IPS-NIHi7 (cell line): ENCODE results near the gene CASP12.

Experiments
- DNase-seq: peaks from one replicate; pipeline ENCODE4 v3.0.0; 2012; ENCODE audit warnings: mixed read lengths; ENCODE audit errors: extremely low spot score

CASP12 gene

GRCh38 chr11:104892723-104893511 is 5.3 kb downstream of the CASP12 start:
- DNase-seq, result no peak

GRCh38 chr11:104891135-104891534 is 7.1 kb downstream of the CASP12 start:
- no peak for DNase-seq

- DNase-seq, result no peak
Observed at GRCh38 chr11:104883342-104883741, 14.9 kb downstream of the CASP12 start.

GRCh38 chr11:104881117-104881794 is 17.0 kb downstream of the CASP12 start:
- no peak for DNase-seq

- no peak for DNase-seq
Observed at GRCh38 chr11:104879514-104880190, 18.6 kb downstream of the CASP12 start.

- no peak for DNase-seq
Observed at GRCh38 chr11:104876861-104877431, 21.3 kb downstream of the CASP12 start.

- DNase-seq, result no peak
Observed at GRCh38 chr11:104876324-104876723, 21.9 kb downstream of the CASP12 start.

GRCh38 chr11:104873252-104873651 is 25.0 kb downstream of the CASP12 start:
- peak; percentile 62 for DNase-seq

GRCh38 chr11:104872393-104872792 is 25.9 kb downstream of the CASP12 start:
- DNase-seq, result no peak

- DNase-seq, result no peak
Observed at GRCh38 chr11:104870910-104871309, 27.4 kb downstream of the CASP12 start.

GRCh38 chr11:104866815-104867214 is 31.4 kb downstream of the CASP12 start:
- DNase-seq, result no peak

- DNase-seq, result no peak
Observed at GRCh38 chr11:104858882-104859775, 39.1 kb downstream of the CASP12 start.

- DNase-seq, result no peak
Observed at GRCh38 chr11:104856607-104857006, 41.7 kb downstream of the CASP12 start.

- no peak for DNase-seq
Observed at GRCh38 chr11:104855965-104856364, 42.3 kb downstream of the CASP12 start.

GRCh38 chr11:104853276-104853675 is 45.0 kb downstream of the CASP12 start:
- no peak for DNase-seq

- DNase-seq, result no peak
Observed at GRCh38 chr11:104852811-104853210, 45.4 kb downstream of the CASP12 start.

GRCh38 chr11:104846216-104846615 is 52.0 kb downstream of the CASP12 start:
- DNase-seq, result no peak

GRCh38 chr11:104844451-104844850 is 53.8 kb downstream of the CASP12 start:
- no peak for DNase-seq

GRCh38 chr11:104843150-104843836 is 55.0 kb downstream of the CASP12 start:
- DNase-seq, result no peak

GRCh38 chr11:104841973-104842525 is 56.2 kb downstream of the CASP12 start:
- DNase-seq, result no peak
